IPS-NIHi7 (cell line): Measurements from ENCODE around the gene USP34.

Experiments used
- DNase-seq: peaks from one replicate; pipeline ENCODE4 v3.0.0; 2012; ENCODE audit warnings: mixed read lengths; ENCODE audit errors: extremely low spot score

Gene USP34

DNA sequence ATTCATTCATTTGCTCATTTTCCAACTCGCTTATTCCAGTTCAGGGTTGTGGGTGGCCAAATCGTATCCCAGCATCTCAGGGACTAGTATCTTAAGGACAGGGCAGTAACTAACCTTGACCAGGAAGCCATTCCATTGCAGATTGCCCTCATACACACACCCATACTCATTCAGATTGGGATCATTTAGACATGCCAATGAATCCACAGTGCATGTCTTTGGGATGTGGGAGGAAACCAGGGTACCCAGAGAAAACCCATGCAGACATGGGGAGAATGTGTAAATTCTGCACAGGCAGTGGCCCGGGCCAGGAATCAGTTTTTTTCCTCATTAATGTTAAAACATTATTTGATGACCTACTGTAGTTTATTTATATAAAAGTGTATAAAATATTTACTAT, 150.7 kb downstream of the USP34 start:
- DNase-seq, result no peak

DNA sequence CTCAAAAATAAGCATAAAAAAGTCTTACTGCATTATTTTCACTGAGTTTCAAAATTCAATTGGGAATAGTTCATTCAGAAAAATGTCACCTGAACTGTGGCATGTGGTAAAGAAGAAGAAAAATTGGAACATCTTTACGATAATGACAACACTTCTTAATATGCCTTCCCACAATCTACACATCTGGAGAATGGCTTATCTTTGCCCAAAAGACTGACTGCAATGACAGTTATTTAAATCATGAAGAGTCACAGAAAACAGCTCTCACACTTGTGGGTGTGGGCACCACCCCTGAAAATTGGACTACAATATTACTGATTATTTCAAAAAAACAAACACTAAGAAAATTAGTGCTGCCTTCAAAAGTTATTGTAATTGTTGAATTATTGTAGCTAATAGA, 152.3 kb downstream of the USP34 start:
- no peak for DNase-seq

DNA sequence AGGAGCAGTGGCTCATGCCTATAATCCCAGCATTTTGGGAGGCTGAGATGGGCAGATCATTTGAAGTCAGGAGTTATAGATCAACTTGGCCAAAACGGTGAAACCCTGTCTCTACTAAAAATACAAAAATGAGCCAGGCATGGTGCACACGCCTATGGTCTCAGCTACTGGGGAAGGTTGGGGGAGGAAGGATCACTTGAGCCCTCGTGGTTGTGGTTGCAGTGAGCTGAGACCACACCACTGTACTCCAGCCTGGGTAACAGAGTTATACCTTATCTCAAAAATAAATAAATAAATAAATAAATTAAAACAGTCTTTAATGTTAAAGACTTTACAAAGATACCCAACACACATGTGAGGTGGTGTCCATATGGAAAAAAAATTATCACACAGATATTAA, 174.9 kb downstream of the USP34 start:
- no peak for DNase-seq

DNA sequence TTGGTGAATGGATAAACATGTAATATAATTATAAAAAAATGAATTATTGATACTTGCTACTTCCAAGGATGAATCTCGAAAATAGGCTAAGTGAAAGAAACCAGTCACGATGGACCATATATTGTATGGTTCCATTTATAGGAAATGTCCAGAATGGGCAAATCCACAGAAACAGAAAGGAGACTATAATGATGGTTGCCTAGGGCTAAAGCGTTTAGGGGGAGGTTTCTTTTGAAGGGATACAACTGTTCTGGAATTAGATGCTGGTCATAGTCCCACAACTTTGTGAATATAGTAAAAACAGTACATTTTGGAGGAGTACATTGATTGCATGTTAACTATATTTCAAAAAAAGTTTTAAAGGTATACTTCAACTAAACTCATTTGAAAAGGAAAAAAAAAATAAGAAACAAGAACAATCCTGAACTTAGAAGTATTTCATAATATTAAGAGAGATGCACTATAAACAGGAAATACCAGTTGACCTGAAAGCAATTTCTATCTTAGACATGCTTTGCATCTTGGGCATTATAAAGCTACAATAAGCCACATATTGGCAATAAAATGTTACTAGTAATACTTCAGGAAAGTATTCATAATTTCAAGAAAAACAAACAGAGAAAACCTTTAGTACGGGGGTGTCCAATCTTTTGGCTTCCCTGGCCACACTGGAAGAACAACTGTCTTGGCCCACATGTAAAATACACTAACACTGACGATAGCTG, 178.9 kb downstream of the USP34 start:
- no peak for DNase-seq

DNA sequence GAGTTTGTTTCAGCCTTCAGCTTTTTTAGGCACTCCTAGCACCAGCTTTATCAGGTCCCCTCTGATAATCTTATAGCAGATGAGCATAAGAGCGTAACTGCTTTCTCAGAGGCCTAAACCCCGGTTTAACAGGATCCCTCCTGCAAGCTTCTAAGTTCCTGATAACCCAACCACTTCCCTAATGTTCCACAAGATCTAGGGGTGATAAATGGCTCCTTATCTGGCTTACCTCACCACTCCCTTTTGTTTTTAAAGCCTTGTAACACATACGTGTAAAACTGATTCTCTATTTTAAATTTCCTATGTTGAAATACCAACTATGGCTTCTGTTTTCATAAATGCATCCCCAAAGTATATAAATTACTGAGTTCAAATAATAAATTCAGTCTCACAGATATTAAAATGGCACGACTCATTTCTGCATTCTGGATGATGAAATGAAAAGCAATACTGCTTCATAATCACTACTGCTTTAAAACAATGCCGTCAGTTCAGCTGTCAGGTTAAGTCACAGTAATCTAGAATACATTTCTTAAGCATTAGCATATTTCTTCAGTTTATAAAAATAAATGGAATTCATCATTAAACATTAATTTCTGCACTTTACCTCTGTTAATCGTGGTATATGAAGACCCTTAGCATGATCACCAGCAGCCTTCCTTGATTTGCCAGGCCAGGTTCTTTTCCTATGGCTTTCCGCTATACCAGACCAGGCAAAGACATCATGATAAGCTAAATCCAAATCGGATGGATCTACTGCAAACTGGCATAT, 182.6 kb downstream of the USP34 start:
- DNase-seq, result peak; percentile 21

DNA sequence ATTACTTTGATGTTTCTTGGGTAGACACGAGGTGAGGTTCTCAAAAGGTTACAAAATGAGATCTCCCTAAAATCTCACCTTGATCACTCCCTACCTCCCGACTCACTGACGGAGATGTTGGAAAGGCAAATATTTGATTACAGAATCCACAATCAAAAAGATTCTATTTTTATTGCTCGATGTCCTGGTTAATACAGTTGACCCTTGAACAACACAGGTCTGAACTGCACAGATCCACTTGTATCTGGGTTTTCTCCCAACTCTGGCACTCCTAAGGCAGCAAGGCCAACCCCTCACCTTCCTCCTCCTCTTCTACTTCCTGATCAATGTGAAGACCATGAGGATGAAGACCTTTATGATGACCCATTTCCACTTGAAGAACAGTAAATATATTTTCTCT, 183.6 kb downstream of the USP34 start:
- DNase-seq, result no peak

DNA sequence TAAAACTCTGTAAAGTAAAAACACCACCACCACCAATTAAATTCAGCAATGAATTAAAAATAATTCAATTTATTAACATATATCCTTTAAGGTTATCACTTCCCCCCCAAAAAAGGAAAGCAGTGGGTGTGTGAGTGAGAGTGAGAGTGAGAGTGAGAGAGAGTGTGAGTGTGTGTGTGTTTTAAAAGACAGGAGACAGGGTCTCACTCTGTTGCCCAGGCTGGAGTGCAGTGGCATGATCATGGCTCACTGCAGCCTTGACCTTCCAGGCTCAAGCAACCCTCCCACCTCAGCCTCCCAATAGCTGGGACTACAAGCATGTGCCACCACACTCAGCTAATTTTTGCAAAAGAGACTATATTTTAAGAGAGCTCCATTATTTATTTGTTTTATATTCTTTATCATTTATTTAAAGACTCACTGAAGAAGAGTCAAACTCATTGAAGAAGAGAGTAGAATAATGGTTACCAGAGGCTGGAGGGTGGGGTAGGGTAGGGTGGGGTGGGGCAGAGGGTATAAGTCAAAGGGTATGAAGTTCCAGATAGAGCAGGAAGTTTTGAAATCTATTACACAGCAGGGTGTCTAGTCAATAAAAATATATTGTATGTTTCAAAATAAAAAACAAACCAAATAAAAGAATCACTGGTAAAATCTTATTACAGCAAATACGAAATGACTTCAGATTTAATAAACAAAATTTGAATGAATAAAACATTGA, 187.3 kb downstream of the USP34 start:
- no peak for DNase-seq

DNA sequence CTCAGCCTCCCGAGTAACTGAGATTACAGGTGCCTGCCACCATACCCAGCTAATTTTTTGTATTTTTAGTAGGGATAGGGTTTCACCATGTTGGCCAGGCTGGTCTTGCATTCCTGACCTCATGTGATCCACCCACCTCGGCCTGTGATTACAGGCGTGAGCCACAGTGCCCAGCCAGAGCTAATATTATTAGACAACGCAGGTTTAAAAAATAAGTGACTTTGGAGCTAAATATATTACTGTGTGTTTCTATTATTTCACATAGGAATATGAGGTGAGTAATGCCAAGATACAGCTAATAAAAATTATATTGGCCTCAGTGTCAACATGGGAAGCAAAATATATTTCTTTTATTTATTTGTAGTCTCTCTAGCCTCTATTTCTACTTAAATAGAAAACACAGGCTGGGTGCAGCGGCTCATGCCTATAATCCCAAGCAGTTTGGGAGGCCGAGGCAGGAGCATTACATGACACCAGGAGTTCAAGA, 188.7 kb downstream of the USP34 start:
- DNase-seq, result no peak

DNA sequence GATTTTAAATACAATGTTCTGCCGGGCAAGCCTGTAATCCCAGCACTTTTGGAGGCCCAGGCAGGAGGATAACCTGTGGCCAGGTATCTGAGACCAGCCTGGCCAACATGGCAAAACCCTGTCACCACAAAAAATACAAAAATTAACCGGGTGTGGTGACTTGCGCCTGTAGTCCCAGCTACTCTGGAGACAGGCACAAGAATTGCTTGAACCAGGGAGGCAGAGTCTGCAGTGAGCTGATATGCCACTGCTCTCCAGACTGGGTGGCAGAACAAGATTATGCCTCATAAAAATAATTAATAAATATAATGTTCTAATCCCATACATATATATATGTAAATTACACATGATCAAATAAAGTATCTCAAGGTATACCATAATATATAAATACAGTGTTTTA, 189.6 kb downstream of the USP34 start:
- no peak for DNase-seq

DNA sequence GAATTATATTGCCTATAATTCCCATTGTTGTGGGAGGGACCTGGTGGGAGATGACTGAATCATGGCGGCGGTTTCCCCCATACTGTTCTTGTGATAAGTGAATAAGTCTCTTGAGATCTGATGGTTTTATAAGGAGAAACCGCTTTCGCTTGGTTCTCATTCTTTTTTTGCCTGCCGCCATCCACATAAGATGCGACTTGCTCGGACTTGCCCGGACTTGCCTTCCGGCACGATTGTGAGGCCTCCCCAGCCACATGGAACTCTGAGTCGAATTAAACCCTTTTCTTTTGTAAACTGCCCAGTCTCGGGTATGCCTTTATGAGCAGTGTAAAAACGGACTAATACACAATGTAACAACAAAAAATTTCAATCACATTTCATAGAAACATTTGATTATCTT, 193.1 kb downstream of the USP34 start:
- no peak for DNase-seq

DNA sequence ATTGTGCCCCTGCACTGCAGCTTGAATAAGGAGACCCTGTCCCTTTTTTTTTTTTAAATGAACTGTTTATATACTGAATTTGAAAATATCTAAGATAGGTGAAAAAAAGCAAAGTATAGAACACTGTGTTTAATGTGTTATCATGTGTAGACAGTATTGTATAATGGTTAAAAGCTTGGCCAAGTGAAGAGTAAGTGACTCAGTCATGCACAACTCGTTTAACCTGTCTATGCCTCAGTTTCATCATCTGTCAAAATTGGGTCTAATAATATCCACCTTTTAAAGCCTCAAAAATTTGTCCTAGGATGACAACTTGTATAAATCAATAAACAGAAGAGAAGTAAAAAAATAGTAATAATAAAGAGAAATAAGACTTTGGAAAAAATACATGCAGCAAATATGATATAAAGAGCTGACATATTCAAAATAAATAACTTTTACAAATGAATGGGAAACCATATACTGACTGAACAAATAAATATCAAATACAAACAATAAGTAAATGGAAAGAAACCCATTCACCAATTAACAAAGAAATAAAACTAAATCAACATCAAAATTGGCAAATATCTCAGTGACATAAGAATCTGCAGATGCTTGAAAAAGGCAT, 195.2 kb downstream of the USP34 start:
- DNase-seq, result no peak

DNA sequence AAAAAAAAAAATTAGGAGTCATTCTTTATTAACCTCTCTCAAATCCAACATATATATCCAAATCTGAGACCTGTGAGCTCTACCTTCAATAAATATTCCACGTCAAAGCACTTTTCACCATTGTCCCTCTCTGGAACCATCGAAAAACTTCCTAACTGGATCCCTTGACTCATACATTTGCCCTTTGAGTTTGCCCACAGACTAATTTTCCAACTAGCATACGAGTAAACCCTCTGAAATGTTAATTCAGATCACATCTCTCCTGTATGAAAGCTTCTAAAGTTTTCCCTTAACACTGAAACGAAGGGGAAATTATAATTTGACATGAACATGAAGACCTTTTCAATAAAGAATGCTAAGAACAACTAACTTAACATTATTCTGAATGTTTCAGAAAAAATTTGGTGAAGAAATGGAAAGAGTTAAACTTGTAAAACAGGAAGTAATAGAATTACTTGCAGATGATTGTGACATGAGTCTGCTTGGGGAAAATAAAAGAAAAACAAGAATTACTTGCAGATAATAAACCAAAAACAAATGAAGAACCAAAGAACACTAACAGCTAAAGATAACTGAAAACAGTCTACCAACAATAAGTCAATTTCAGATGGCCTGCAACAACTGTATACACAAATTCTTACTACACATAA, 198.3 kb downstream of the USP34 start:
- no peak for DNase-seq

DNA sequence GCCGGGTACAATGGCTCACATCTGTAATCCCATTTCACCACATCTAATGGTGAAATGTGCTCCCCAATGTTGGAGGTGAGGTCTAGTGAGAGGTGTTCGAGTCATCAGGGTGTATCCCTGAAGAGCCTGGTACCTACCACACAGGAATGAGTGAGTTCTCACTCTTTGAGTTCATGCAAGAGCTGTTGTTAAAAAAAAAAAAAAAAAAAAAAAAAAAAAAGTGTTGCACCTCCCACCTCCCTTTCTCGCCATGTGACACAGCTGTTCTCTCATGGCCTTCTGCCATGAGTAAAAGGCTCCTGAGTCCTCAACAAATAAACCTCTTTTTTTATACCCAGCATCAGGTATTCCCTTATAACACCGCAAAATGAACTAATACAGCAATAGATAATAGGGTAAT, 202.6 kb downstream of the USP34 start:
- DNase-seq, result no peak

DNA sequence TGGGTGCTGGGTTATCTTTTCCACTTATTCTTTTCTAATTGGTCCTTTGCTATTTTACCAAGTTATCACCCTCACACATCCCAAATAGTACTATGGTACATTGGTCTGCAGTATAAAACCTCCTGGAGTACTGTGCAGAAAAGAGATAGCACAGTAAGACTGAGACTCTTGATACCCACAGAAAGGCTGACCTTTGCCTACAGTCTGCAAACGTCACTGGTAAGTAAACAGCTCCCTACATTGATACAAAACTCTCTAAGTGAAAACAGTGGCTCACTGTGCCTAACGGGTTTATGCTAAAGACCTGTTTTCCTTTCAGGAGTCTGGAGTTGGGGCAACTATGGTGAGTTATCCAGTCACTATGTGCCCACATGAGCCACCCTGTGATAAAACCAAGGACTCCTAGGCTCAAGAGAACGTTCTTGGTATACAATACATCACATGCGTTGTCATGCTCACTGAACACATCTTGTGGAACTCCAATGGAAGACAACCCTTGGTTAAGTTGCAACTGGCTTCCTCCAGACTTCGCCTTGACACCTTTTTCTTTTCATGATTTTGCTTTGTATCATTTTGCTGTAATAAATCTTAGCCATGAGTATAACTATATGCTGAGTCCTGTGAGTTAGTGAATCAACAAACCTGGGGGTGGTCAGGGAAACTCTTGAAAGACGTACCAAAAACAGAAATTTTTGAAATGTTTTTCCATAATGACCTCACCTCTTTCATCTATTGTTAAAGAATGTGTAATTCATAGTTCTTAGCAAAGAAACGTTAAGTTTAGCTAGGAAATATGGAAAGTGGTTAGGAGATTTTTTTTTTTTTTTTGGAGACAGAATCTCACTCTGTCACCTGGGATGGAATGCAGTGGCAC, 204.0 kb downstream of the USP34 start:
- DNase-seq, result no peak

DNA sequence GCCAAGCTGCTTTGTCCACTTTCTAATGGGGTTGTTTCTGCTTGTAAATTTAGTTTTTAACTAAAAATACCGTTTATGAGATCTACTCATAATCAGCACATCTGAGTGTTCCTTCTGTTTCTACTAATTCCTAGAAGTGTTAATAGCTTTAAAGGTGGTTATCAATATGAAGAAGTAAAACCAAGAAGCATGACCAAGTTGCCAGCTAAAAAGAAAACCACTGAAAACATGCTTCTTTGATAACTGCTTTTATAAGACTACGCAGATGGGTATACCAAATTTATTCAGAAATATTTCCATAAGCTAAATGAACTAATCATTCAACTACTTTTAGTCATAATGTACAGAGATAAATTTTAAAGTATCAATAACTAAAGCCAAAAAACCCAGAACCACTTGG, 207.1 kb downstream of the USP34 start:
- no peak for DNase-seq

DNA sequence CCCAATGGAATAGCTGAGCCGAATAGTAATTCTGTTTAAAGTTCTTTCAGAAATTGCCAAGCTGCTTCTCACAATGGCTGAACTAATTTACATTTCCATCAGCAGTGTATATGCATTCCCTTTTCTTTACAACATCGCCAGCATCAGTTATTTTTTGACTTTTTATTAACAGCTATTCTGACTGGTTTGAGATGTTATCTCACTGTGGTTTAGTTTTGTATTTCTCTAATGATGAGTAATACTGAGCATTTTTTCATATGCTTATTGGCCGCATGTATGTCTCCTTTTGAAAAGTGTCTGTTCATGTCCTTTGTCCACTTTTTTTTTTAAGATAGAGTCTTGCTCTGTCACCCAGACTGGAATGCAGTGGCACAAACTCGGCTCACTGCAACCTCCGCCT, 208.2 kb downstream of the USP34 start:
- no peak for DNase-seq

DNA sequence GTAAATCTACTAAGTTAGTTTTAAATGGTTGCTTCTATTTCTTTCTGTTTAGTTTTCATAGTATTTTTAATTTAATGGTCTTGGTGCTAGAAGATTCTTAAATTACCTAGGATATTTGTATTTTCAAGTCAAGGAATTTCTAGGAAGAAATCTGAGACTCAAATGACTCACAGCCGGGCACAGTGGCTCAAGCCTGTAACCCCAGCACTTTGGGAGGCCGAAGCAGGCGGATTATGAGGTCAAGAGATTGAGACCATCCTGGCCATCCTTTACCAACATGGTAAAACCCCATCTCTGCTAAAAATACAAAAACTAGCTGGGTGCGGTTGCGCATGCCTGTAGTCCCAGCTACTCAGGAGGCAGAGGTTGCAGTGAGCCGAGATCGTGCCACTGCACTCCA, 213.4 kb downstream of the USP34 start:
- DNase-seq, result no peak

DNA sequence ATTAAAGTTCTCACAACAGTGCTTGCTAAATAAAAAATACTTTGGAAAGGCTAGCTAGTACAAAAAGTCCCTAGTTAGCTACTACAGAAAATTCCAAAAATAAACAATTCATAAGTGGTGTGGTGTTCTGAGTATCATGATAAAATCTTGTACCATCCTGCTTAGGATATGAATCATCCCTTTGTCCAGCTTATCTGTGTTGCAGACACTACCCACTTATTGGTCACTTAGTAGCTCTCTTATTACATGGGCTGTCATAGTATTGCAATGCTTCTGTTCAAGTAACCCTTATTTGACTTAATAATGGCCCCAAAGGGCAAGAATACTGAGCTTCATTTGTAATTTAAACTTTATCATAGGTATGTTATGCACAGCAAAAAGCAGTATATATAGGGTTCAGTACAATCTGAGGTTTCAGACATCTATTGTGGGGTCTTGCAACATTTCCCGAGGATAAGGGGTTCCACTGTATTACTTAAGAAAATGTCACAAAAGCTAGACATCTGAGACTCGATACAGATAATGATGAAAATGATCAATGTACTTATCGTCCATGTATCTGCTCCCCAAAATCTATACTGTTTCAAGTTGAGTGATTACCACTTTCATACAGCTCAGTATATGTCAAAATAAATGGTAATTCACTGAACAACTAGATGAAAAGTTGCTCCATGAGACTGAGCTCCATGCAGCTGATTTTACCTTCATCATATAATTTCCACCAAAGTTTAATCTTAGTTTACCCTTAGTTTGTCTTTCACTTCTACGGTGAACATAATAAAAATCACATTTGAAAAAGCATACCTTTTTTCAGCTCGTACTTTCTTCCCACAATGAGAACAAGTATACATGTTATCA, 215.1 kb downstream of the USP34 start:
- DNase-seq, result no peak

DNA sequence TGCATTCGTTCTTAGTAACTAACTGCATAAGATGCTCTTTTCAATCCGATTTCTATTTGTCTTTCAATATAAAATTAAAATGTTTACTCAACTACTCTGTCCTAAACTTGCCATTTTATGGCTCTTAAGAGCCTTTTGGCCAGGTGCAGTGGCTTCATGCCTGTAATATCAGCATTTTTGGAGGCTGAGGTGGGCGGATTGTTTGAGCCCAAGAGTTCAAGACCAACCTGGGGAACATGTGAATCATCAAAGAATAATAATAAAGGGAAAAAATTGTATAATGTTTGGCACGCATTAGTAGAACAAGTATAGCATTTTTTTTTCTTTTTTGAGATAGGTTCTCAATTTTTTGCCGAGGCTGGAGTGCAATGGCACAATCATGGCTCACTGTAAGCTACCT, 216.4 kb downstream of the USP34 start:
- DNase-seq, result no peak

DNA sequence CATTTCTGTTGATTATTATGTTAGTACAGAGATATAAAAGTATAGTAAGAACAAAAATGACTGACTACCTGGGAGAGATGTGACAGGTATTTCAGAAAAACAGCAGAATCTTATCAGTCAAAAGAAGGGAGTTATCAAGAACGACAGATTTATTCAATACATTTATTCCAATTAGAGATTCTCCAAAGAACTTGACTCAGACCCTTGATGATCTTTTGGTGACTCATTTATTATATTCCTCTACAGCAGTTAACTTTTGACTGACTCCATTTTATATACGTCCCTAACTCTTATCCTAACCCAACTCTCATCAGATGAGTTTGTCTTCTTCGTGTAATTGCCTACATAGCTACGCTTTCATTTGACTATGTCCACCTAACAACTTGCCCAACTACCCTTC, 217.8 kb downstream of the USP34 start:
- DNase-seq, result no peak
